ENCODE data around the gene USH1G. TPM values are rescaled to one million over a fixed set of nuclear protein-coding genes. Genes with fewer than 3 reads are reported as not detected.

Gene USH1G
- total RNA-seq, 2 donors from 2014 or later: 1.1 TPM; not detected in 1

GRCh38 chr17:74945543-74945942 lies 22.5 kb upstream of the USH1G start:
- Histone ChIP-seq H3K27ac (no peak overlapping the region), H3K36me3 (no peaks in the 10 kb centered on the region), H3K27me3 (replicated peaks; ENCODE audit: insufficient read depth) (peaks cover 6% of the 10 kb centered on the region), H3K4me3 (no peak overlapping the region), H3K9me3 (no peaks in the 10 kb centered on the region), H3K4me1 (replicated peaks) (no peaks in the 10 kb centered on the region)
- TF ChIP-seq POLR2A (IDR thresholded peaks at IDR 0.05): no peak
- TF ChIP-seq POLR2AphosphoS5 (IDR thresholded peaks at IDR 0.05): no peak
- no peak for TF ChIP-seq CTCF (IDR thresholded peaks at IDR 0.05)
- no peak for DNase-seq (ENCODE audit: low spot score)
- WGBS: 42% methylated on average over 6 of the region's 6 CpGs
- intact Hi-C loops (cut with DNase I): no loop called here

- TF ChIP-seq POLR2AphosphoS5 (IDR thresholded peaks at IDR 0.05) (no peak), POLR2A (IDR thresholded peaks at IDR 0.05) (no peak), CTCF (IDR thresholded peaks at IDR 0.05) (no peak)
- WGBS: 48% methylated on average over 13 of the region's 13 CpGs
- Histone ChIP-seq H3K4me1 (replicated peaks) (no peaks in the 10 kb centered on the region), H3K9me3 (no peaks in the 10 kb centered on the region), H3K36me3 (no peaks in the 10 kb centered on the region), H3K4me3 (no peak overlapping the region), H3K27ac (no peak overlapping the region), H3K27me3 (replicated peaks; ENCODE audit: insufficient read depth) (peaks cover 6% of the 10 kb centered on the region)
- intact Hi-C loops (cut with DNase I): no loop called here
- no peak for DNase-seq (ENCODE audit: low spot score)
Observed at GRCh38 chr17:74943808-74944522, 20.9 kb upstream of the USH1G start.

GRCh38 chr17:74941128-74941725 lies 18.2 kb upstream of the USH1G start:
- intact Hi-C loops (cut with DNase I): no loop called here

GRCh38 chr17:74939534-74939933 lies 16.5 kb upstream of the USH1G start:
- Histone ChIP-seq H3K27me3 (replicated peaks; ENCODE audit: insufficient read depth) (peaks cover 25% of the 10 kb centered on the region), H3K4me1 (replicated peaks) (no peaks in the 10 kb centered on the region), H3K27ac (no peak overlapping the region), H3K36me3 (no peaks in the 10 kb centered on the region), H3K4me3 (no peak overlapping the region), H3K9me3 (no peaks in the 10 kb centered on the region)
- DNase-seq (ENCODE audit: low spot score): no peak
- 58% methylated on average over 8 of the region's 8 CpGs for WGBS
- intact Hi-C loops (cut with DNase I): no loop called here
- TF ChIP-seq POLR2AphosphoS5 (IDR thresholded peaks at IDR 0.05): no peak
- no peak for TF ChIP-seq CTCF (IDR thresholded peaks at IDR 0.05)
- no peak for TF ChIP-seq POLR2A (IDR thresholded peaks at IDR 0.05)

More at GRCh38 chr17:74941128-74941725, 18.2 kb upstream of the USH1G start:
- Histone ChIP-seq H3K4me3 (no peak overlapping the region), H3K27ac (no peak overlapping the region), H3K27me3 (replicated peaks; ENCODE audit: insufficient read depth) (peaks cover 13% of the 10 kb centered on the region), H3K9me3 (no peaks in the 10 kb centered on the region), H3K4me1 (replicated peaks) (no peaks in the 10 kb centered on the region), H3K36me3 (no peaks in the 10 kb centered on the region)
- TF ChIP-seq CTCF (IDR thresholded peaks at IDR 0.05): no peak
- no peak for TF ChIP-seq POLR2A (IDR thresholded peaks at IDR 0.05)
- no peak for TF ChIP-seq POLR2AphosphoS5 (IDR thresholded peaks at IDR 0.05)
- WGBS: 72% methylated on average over 19 of the region's 21 CpGs
- DNase-seq (ENCODE audit: low spot score): no peak
